Prostate gland (tissue), 2 donors: ENCODE data around the gene BMP10.

ENCODE experiments used
- POLR2A ChIP-seq: fragments of 450-650 bp; IDR thresholded peaks from one replicate; pipeline ENCODE4 v1.6.1; 2016; ENCODE audit warnings: antibody characterized with exemption, mild to moderate bottlenecking
- TF ChIP-seq, protein P1 (sequence below), 4 experiments: fragments of 200-600 bp in 2 of 4; fragments of 450-650 bp in 2 of 4; sonication (generic) in 2 of 4; IDR thresholded peaks; 1 replicate in 3 of 4; 2 replicates in 1 of 4; pipeline ENCODE4 v1.5.1; 2016 to 2019; ENCODE audit warnings: antibody characterized with exemption in 4 of 4, mild to moderate bottlenecking in 2 of 4, moderate library complexity in 2 of 4

DNA sequence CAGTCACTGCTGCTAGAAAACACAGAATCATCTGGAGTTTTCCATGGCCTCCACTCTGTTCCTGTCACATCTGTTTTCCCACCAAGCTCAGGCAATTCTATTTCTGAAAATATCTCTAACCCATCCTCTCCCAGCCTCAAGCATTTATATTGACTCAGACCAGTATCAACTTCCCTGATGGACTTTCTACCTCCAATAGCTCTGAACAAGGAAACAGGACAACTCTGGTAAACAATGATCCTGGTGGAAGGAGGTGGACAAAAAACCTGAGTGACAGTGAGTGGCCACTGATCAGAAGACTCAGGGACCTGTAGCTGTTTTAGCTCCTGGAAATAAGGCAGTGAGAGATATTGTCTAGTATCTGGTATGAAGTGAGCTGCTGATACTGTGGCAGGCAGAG, 23.4 kb downstream of the BMP10 start:
- TF ChIP-seq, protein P1, sequence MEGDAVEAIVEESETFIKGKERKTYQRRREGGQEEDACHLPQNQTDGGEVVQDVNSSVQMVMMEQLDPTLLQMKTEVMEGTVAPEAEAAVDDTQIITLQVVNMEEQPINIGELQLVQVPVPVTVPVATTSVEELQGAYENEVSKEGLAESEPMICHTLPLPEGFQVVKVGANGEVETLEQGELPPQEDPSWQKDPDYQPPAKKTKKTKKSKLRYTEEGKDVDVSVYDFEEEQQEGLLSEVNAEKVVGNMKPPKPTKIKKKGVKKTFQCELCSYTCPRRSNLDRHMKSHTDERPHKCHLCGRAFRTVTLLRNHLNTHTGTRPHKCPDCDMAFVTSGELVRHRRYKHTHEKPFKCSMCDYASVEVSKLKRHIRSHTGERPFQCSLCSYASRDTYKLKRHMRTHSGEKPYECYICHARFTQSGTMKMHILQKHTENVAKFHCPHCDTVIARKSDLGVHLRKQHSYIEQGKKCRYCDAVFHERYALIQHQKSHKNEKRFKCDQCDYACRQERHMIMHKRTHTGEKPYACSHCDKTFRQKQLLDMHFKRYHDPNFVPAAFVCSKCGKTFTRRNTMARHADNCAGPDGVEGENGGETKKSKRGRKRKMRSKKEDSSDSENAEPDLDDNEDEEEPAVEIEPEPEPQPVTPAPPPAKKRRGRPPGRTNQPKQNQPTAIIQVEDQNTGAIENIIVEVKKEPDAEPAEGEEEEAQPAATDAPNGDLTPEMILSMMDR (IDR thresholded peaks at IDR 0.05): no peak
- no peak for TF ChIP-seq POLR2A
